ENCODE data around the gene CNKSR1.
A peak's percentile ranks its signal among the peaks of the same experiment; 100 is the strongest.

The CNKSR1 gene

DNA sequence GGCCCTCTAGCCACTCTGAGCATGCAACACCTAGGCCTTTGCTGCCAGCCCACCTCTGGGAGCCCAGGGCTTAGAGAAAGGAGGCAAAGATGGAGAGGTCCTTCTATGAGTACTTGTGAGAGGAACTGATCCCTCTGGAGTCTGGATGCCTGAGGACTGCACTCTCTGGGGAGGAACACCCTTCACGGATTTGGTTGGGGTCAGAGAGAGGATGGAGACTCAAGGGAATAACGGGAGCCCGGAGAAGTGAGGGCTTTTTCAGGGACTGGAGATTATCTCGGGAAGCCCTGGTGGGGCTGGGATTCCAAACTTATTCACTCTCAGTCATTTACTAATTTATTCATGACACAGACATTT, 8.1 kb upstream of the CNKSR1 start:
- Mint-ChIP-seq H3K9me3 (no peaks in the 10 kb centered on the region), H3K36me3 (no peaks in the 10 kb centered on the region), H3K4me1 (peaks cover 31% of the 10 kb centered on the region), H3K4me3 (peak overlapping the region; percentile 84), H3K27ac (peak overlapping the region; percentile 90)
- ATAC-seq (no peak), DNase-seq (ENCODE audit: low spot score in 2 of 2) (no peak)

DNA sequence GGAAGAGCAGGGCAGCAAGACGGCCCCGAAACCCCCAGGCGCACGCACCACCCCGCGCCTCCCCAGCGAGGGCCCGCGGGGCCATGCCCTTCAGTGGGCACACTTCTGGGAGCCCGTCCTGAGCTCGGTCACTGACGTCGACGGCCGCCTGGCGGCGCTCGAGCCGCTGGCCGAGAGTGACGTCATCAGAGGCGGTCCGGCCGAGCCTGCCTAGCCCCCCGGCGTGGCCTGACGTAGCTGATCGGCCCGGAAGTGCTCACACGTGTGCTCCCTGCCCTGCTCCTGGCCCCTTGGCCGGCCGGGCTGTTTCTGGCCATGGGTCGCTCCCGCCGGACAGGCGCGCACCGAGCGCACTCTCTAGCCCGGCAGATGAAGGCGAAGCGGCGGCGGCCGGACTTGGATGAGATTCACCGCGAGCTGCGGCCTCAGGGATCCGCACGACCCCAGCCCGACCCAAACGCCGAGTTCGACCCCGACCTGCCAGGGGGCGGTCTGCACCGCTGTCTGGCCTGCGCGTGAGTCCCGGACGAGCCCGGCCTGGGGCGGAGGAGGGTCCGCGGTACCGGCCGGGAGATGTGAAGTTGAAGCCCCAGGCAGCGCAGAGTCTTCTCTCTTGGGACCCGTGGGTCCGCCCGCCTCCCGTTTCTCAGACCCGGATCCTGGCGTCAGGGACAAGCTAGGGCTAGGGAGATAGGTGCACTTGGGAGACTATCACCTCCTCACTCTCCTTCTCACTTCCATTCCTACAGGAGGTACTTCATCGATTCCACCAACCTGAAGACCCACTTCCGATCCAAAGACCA, 7.4 kb upstream of the CNKSR1 start, which contains the start of gene ZNF593:
Gene ZNF593, plus strand, starts transcription at position 240 of the 803 bp plus-strand sequence. Its CDS starts 76 bp downstream, at position 316.
- DNase-seq (ENCODE audit: low spot score in 2 of 2): peak; percentile 93 to 95
- ATAC-seq: peak; percentile 96
- Mint-ChIP-seq H3K27ac (peak within 1 kb of the TSS; percentile 90), H3K4me1 (peaks cover 26% of the 10 kb centered on the region), H3K9me3 (no peaks in the 10 kb centered on the region), H3K36me3 (no peaks in the 10 kb centered on the region), H3K4me3 (peak within 1 kb of the TSS; percentile 84)

DNA sequence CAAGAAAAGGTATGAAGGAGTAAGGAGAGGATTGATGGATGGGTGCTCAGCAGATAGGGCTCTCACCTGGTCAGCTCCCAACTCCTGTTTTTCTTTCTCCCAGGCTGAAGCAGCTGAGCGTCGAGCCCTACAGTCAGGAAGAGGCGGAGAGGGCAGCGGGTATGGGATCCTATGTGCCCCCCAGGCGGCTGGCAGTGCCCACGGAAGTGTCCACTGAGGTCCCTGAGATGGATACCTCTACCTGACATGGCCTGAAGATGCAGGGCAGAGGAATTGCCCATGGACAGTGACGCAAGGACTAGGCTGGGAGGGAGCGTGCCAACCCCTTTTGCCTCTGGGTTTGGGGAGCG, 6.8 kb upstream of the CNKSR1 start:
- H3K36me3 Mint-ChIP-seq: no peaks in the 10 kb centered on the region
- no peak for DNase-seq (ENCODE audit: low spot score in 2 of 2)
- H3K4me1 Mint-ChIP-seq: peaks cover 22% of the 10 kb centered on the region
- peak overlapping the region; percentile 84 for H3K4me3 Mint-ChIP-seq
- H3K27ac Mint-ChIP-seq: peak overlapping the region; percentile 90
- no peak for ATAC-seq
- H3K9me3 Mint-ChIP-seq: no peaks in the 10 kb centered on the region

DNA sequence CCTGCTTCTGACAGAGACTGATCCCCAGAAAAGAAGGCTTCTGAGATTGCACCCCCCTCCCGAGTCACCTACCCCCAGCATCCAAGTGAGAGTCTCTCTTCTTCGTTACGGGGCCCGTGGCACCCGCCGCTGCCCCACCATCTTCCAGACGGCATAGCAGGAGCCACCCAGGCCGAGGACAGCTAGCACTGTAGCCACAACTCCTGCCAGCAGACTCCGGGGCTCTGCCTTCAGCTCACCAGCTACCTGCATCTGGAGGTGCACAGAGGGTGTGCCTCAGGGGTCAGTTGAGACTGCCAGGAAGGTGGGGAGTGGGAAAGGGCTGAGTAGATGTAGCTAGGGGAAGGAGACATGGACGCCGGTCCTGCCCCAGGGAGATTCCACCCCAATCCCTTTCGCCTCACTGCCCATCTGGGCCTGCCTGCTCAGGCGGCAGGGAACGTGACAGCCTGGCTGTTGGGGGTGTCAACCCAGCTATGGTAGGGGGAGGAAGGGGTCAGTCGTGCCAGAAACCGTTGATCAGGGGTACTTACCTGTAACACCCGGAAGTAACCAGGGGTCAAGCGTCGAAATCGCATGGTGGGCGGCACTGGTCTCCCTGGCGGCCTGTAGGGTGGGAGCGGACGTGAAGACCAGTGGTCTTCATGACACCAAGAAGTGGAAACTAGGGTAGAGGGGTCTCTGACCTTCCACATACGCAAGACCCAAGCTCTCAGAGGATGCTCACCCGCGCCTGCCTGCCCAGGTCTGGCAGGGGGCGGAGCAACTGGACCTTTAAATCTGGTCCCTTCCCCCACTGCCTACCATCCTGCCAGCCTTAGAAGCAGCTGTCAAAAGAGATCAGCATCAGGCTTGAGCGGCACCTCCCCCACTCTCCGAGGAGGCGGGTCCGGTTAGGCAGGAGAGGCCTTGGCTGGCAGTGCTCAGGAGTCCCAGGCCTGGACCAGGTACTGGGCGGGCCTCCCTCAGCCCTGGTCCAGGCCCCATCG, 5.9 kb upstream of the CNKSR1 start, which contains the start of gene ZNF593OS:
Gene ZNF593OS, minus strand, starts transcription at position 749 of the 989 bp plus-strand sequence. Its CDS starts 171 bp downstream, at position 578.
- ATAC-seq (no peak), DNase-seq (ENCODE audit: low spot score in 2 of 2) (no peak)
- Mint-ChIP-seq H3K36me3 (no peaks in the 10 kb centered on the region), H3K9me3 (no peaks in the 10 kb centered on the region), H3K4me3 (peak within 1 kb of the TSS; percentile 84), H3K4me1 (peaks cover 22% of the 10 kb centered on the region), H3K27ac (peak within 1 kb of the TSS; percentile 90)

- H3K36me3 Mint-ChIP-seq: no peaks in the 10 kb centered on the region
- ATAC-seq (no peak), DNase-seq (ENCODE audit: low spot score in 2 of 2) (no peak)
- H3K9me3 Mint-ChIP-seq: no peaks in the 10 kb centered on the region
- no peak overlapping the region for H3K4me3 Mint-ChIP-seq
- peaks cover 11% of the 10 kb centered on the region for H3K4me1 Mint-ChIP-seq
- H3K27ac Mint-ChIP-seq: no peak overlapping the region
Observed at GRCh38 chr1:26175346-26175745, 1.9 kb upstream of the CNKSR1 start.

DNA sequence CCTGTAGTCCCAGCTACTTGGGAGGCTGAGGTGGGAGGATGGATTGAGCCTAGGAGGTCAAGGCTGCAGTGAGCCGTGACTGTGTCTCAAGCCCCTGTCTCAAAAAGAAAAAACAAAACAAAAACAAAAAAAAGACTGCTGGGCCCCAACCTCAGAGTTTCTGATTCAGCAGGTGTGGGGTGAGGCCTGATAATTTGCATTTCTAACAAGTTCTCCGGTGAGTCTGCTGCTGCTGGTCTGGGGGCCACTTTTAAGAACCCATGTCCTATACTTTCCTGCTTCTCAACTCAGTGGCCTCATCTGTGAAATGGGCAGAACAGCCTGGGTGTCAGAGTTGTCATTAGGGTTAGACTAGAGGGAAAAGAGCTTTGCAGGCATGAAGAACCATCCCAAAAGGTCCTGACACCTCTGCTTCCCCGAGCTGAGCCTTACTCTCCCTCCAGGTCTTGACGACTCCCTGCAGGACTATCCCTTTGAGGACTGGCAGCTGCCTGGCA, 2.8 kb downstream of the CNKSR1 start:
- DNase-seq (ENCODE audit: low spot score in 2 of 2) (no peak), ATAC-seq (no peak)
- Mint-ChIP-seq H3K9me3 (no peaks in the 10 kb centered on the region), H3K4me3 (no peak overlapping the region), H3K4me1 (no peaks in the 10 kb centered on the region), H3K27ac (no peak overlapping the region), H3K36me3 (no peaks in the 10 kb centered on the region)

GRCh38 chr1:26181586-26182382, 4.5 kb downstream of the CNKSR1 start:
- Mint-ChIP-seq H3K4me3 (no peak overlapping the region), H3K36me3 (no peaks in the 10 kb centered on the region), H3K9me3 (no peaks in the 10 kb centered on the region), H3K4me1 (no peaks in the 10 kb centered on the region), H3K27ac (no peak overlapping the region)
- no peak for DNase-seq (ENCODE audit: low spot score in 2 of 2)
- ATAC-seq: peak; percentile 81

DNA sequence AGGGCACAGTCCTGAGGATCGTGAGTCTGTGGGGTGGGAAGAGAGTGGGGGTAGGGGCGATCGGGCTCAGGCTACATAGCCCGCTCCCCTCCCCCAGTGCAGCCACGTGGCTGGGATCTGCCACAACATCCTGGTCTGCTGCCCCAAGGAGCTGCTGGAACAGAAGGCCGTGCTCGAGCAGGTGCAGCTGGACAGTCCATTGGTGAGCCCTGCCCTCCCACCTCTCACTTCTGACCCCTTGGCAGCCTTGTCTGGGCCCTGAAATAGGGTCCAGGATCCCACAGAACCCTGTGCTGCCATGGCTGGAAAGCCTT, 5.0 kb downstream of the CNKSR1 start:
- no peaks in the 10 kb centered on the region for H3K4me1 Mint-ChIP-seq
- H3K4me3 Mint-ChIP-seq: no peak overlapping the region
- ATAC-seq (no peak), DNase-seq (ENCODE audit: low spot score in 2 of 2) (no peak)
- no peaks in the 10 kb centered on the region for H3K9me3 Mint-ChIP-seq
- no peaks in the 10 kb centered on the region for H3K36me3 Mint-ChIP-seq
- no peak overlapping the region for H3K27ac Mint-ChIP-seq

DNA sequence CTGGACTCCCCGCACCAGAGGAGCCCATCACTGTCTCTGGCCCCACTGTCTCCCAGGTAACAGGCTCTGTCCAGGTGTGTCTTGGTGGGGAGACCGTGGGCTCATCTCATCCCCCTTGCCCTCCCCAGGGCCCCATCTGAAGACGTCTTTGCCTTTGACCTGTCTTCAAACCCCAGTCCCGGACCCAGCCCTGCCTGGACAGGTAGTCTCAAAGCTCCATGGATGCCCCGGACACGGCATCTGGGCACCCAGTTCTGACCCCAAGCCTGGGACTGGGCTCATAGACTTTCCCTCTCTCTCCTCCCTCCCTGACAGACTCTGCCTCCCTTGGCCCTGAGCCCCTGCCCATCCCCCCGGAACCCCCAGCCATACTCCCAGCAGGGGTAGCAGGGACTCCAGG, 6.8 kb downstream of the CNKSR1 start:
- H3K4me3 Mint-ChIP-seq: no peak overlapping the region
- no peaks in the 10 kb centered on the region for H3K4me1 Mint-ChIP-seq
- no peaks in the 10 kb centered on the region for H3K36me3 Mint-ChIP-seq
- no peak for ATAC-seq
- no peaks in the 10 kb centered on the region for H3K9me3 Mint-ChIP-seq
- no peak overlapping the region for H3K27ac Mint-ChIP-seq
- DNase-seq (ENCODE audit: low spot score in 2 of 2): no peak

DNA sequence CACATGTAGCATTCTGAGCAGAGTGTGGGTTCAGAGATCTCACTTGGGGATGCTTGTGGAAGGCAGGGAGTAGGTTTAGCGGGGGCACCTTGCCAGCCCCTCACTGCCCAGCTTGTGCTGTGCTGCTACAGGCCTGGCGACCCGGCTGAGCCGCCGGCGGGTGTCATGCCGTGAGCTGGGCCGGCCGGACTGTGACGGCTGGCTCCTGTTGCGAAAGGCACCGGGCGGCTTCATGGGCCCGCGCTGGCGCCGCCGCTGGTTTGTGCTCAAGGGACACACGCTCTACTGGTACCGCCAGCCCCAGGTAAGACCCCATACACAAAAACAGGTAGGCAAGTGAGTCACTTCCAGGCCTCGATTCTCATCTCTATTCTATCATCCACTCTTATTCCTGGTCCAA, 7.6 kb downstream of the CNKSR1 start:
- H3K36me3 Mint-ChIP-seq: no peaks in the 10 kb centered on the region
- no peak for DNase-seq (ENCODE audit: low spot score in 2 of 2)
- ATAC-seq: no peak
- H3K4me1 Mint-ChIP-seq: no peaks in the 10 kb centered on the region
- H3K9me3 Mint-ChIP-seq: no peaks in the 10 kb centered on the region
- H3K4me3 Mint-ChIP-seq: no peak overlapping the region
- H3K27ac Mint-ChIP-seq: no peak overlapping the region

DNA sequence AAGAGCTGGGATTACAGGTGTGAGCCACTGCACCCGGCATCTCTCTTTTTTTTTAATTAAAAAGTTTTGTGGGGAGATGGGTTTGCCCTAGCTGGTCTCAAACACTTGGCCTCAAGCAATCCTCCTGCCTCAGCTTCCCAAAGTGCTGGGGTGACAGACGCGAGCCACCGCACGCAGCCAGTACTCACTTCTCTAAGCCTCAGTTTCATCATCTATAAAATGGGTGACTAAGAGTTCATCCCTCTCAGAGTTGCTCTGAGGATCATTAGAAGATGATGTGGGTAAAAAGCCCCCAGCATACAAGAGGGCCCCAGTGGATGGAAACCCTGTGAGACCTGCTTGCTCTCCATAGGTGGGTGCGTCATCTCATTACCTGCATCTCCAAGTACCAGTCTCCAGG, 10.6 kb downstream of the CNKSR1 start:
- Mint-ChIP-seq H3K36me3 (no peaks in the 10 kb centered on the region), H3K4me3 (no peak overlapping the region), H3K4me1 (peaks cover 7% of the 10 kb centered on the region), H3K27ac (no peak overlapping the region), H3K9me3 (no peaks in the 10 kb centered on the region)
- ATAC-seq: no peak
- DNase-seq (ENCODE audit: low spot score in 2 of 2): no peak

DNA sequence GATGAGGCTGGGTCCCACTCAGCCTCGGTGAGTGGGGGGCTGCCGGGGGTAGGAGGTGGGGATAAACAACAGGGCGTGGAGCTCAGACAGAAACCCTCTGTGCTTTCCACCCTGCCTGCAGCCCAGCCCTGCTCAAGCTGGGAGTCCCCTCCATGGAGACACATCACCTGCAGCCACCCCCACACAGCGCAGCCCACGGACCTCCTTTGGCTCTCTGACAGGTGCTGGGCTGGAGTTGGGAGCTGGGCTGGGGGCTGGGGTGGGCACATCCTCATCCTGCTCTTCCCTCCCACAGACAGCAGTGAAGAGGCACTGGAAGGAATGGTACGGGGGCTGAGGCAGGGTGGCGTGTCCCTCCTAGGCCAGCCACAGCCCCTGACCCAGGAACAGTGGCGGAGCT, 11.2 kb downstream of the CNKSR1 start:
- DNase-seq (ENCODE audit: low spot score in 2 of 2): no peak

DNA sequence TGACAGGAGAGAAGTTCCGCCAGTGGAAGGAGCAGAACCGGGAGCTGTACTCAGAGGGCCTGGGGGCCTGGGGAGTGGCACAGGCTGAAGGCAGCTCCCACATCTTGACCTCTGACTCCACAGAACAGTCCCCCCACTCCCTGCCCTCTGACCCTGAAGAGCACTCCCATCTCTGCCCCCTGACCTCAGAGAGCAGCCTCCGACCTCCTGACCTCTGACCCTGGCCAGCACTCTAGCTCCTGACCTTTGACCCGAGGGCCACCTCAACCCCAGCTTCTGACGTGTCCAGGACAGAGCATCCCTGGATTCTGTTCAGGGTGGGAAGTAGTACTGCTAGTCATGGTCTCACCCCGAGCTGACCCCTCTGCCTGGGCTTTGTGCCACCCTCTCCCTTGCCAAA, 12.0 kb downstream of the CNKSR1 start:
- H3K9me3 Mint-ChIP-seq: no peaks in the 10 kb centered on the region
- no peak for ATAC-seq
- peaks cover 7% of the 10 kb centered on the region for H3K4me1 Mint-ChIP-seq
- H3K36me3 Mint-ChIP-seq: no peaks in the 10 kb centered on the region
- peak overlapping the region; percentile 60 for H3K27ac Mint-ChIP-seq
- no peak for DNase-seq (ENCODE audit: low spot score in 2 of 2)
- H3K4me3 Mint-ChIP-seq: no peak overlapping the region

More for the DNA sequence above, 11.2 kb downstream of the CNKSR1 start:
- Mint-ChIP-seq H3K36me3 (no peaks in the 10 kb centered on the region), H3K4me1 (peaks cover 7% of the 10 kb centered on the region), H3K27ac (no peak overlapping the region), H3K9me3 (no peaks in the 10 kb centered on the region), H3K4me3 (no peak overlapping the region)
- ATAC-seq: no peak

DNA sequence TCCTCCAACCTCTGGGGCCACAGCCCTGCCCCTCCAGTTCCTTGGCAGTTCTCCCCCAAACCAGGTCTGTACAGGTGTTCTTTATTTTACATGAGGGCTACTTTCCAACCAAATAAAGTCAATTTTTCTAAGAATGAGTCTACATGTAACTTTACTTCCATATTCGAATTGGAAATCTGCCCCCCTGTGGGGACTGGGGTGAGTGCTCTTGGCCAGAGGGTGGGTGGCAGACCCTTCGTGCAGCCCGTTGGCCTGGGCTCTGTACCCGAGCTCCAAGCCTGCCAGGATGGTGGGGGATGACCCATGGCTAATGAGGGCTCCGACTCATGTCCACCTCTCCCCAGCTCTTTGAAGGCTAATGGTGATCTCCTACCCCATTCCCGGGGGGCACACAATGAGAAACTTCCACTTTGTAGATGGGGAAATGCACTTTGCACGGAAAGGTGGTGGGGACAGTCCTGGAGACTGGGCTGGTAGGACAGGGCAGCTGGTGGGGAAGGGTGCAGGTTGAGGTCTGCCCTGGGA, 12.5 kb downstream of the CNKSR1 start:
- H3K9me3 Mint-ChIP-seq: no peaks in the 10 kb centered on the region
- no peak overlapping the region for H3K4me3 Mint-ChIP-seq
- no peaks in the 10 kb centered on the region for H3K36me3 Mint-ChIP-seq
- no peak for ATAC-seq
- H3K27ac Mint-ChIP-seq: peak overlapping the region; percentile 60
- peaks cover 7% of the 10 kb centered on the region for H3K4me1 Mint-ChIP-seq
- DNase-seq (ENCODE audit: low spot score in 2 of 2): no peak
